ENCODE measurements around the gene KIF1A.

GRCh38 chr2:240777456-240778212 lies 42.4 kb downstream of the KIF1A start:
- TF ChIP-seq JUN (CRISPR knock-in tag; IDR thresholded peaks at IDR 0.05) (no peak), SMAD3 (CRISPR knock-in tag; IDR thresholded peaks at IDR 0.05; ENCODE audit: borderline replicate concordance) (no peak), TCF7 (CRISPR knock-in tag; IDR thresholded peaks at IDR 0.05; ENCODE audit: low read depth) (no peak), SP1 (CRISPR knock-in tag; conservative IDR thresholded peaks at IDR 0.05) (no peak), ELF4 (CRISPR knock-in tag; IDR thresholded peaks at IDR 0.05; ENCODE audit: low read depth) (no peak), ZNF121 (CRISPR knock-in tag; IDR thresholded peaks at IDR 0.05) (no peak)
- TF ChIP-seq, protein P1, sequence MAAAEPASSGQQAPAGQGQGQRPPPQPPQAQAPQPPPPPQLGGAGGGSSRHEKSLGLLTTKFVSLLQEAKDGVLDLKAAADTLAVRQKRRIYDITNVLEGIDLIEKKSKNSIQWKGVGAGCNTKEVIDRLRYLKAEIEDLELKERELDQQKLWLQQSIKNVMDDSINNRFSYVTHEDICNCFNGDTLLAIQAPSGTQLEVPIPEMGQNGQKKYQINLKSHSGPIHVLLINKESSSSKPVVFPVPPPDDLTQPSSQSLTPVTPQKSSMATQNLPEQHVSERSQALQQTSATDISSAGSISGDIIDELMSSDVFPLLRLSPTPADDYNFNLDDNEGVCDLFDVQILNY (CRISPR knock-in tag; IDR thresholded peaks at IDR 0.05) = no peak
- TF ChIP-seq, protein P2, sequence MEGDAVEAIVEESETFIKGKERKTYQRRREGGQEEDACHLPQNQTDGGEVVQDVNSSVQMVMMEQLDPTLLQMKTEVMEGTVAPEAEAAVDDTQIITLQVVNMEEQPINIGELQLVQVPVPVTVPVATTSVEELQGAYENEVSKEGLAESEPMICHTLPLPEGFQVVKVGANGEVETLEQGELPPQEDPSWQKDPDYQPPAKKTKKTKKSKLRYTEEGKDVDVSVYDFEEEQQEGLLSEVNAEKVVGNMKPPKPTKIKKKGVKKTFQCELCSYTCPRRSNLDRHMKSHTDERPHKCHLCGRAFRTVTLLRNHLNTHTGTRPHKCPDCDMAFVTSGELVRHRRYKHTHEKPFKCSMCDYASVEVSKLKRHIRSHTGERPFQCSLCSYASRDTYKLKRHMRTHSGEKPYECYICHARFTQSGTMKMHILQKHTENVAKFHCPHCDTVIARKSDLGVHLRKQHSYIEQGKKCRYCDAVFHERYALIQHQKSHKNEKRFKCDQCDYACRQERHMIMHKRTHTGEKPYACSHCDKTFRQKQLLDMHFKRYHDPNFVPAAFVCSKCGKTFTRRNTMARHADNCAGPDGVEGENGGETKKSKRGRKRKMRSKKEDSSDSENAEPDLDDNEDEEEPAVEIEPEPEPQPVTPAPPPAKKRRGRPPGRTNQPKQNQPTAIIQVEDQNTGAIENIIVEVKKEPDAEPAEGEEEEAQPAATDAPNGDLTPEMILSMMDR (IDR thresholded peaks at IDR 0.05) = no peak
